Effector memory CD8-positive, alpha-beta T cell (primary cell): ENCODE data around the gene BLCAP.
"Not testable (repeated sequence)": the region's sequence is repeated elsewhere in the genome, so short reads cannot be mapped to it uniquely, and the experiment has no call there.

Source experiments
- ATAC-seq: fragments of 150-1000 bp; cut with Tn5 transposase; replicated peaks from 2 replicates; pipeline ENCODE4 v1.10.0; 2021; ENCODE audit warnings: mild to moderate bottlenecking, moderate library complexity
- DNase-seq, 3 experiments: peaks; one replicate each; pipeline ENCODE4 v3.0.0; 2021
- H3K27ac Mint-ChIP-seq, 2 donors: one replicate each; pipeline ENCODE4 v1.8.0; 2022; ENCODE audit warnings: mild to moderate bottlenecking in 2 of 2, mixed read lengths in 2 of 2, moderate library complexity in 2 of 2
- H3K27me3 Mint-ChIP-seq, 2 donors: one replicate each; pipeline ENCODE4 v1.8.0; 2022; ENCODE audit warnings: mixed read lengths in 2 of 2
- H3K36me3 Mint-ChIP-seq: one replicate; pipeline ENCODE4 v1.8.0; 2022; ENCODE audit warnings: mild to moderate bottlenecking, moderate library complexity, mixed read lengths; ENCODE audit not compliant: insufficient read depth
- H3K4me1 Mint-ChIP-seq, 2 donors: one replicate each; pipeline ENCODE4 v1.8.0; 2022; ENCODE audit warnings: low read depth in 2 of 2, mixed read lengths in 2 of 2
- H3K4me3 Mint-ChIP-seq, 2 donors: one replicate each; pipeline ENCODE4 v1.8.0; 2022; ENCODE audit warnings: mild to moderate bottlenecking in 2 of 2, mixed read lengths in 2 of 2, moderate library complexity in 2 of 2
- H3K9me3 Mint-ChIP-seq, 2 donors: one replicate each; pipeline ENCODE4 v1.8.0; 2022; ENCODE audit warnings: mixed read lengths in 2 of 2

Gene BLCAP

GRCh38 chr20:37564388-37565133 lies 36.9 kb upstream of the BLCAP start:
- H3K36me3 Mint-ChIP-seq = no peaks in the 10 kb centered on the region
- H3K4me3 Mint-ChIP-seq = no peak overlapping the region
- ATAC-seq (no peak), DNase-seq (peak; percentile 34 to 38 (median 38))
- H3K4me1 Mint-ChIP-seq = peaks cover 2 to 4% of the 10 kb centered on the region in 2 donors
- no peak overlapping the region for H3K27ac Mint-ChIP-seq
- peaks cover 43 to 87% of the 10 kb centered on the region in 2 donors for H3K27me3 Mint-ChIP-seq
- H3K9me3 Mint-ChIP-seq = no peaks in the 10 kb centered on the region

DNA sequence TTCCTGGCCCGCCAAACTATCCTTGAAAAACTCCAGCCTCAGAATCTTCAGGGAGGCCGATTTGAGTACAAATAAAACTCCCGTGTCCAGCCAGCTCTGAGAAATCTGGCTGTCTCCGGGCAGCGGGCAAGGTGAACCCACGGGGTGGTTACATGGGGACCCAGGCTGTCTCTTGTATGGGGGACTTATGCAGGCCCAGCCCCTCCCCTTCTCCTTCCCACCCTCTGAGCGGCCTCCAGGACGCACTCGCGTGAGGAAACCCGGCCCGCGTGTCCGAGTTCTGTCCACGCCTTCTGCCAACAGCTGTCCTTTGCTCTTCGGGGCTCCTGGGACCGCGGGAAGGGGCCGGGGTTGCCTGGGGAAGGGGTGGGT lies 36.3 kb upstream of the BLCAP start:
- ATAC-seq = no peak
- peaks cover 2 to 4% of the 10 kb centered on the region in 2 donors for H3K4me1 Mint-ChIP-seq

DNA sequence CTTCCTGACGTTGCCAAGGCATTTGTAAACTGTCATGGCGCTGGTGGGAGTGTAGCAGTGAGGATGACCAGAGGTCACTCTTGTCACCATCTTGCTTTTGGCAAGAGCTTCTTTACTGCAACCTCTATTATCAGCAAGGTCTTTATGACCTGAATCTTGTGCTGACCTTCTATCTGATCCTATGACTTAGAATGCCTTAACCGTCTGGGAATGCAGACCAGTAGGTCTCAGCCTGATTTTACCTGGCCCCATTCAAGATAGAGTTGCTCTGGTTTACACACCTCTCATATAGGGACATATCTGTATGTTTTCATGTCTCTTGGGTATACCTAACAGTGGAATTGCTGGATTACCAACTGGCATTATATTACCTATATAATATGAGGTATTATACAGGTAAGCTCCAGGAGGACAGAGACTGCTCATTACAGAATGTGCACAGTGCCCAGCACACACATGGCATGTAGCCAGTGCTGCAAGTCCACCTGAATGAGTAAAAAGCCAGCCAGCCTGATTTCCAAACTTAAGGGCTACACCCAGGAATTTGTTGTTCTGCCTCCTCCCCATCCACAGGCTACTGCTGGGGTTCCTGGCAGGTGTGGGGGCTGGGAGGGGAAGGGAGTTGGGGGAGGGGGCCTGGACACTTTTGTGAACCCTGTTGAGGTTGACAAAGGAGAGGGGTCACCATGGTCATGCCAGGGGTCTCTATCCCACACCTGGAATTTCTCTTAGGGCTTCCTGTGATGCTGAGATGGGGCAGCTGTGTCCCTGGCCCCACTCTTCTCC lies 35.2 kb upstream of the BLCAP start:
- ATAC-seq = no peak
- H3K4me1 Mint-ChIP-seq = peaks cover under 1 to 4% of the 10 kb centered on the region in 2 donors
- no peak overlapping the region for H3K27ac Mint-ChIP-seq
- H3K36me3 Mint-ChIP-seq = no peaks in the 10 kb centered on the region
- H3K9me3 Mint-ChIP-seq = no peaks in the 10 kb centered on the region
- DNase-seq = no peak
- H3K27me3 Mint-ChIP-seq = peaks cover 29 to 78% of the 10 kb centered on the region in 2 donors
- no peak overlapping the region for H3K4me3 Mint-ChIP-seq

More for the DNA sequence above, 36.3 kb upstream of the BLCAP start:
- Mint-ChIP-seq H3K9me3 (no peaks in the 10 kb centered on the region), H3K27ac (no peak overlapping the region), H3K36me3 (no peaks in the 10 kb centered on the region), H3K27me3 (peaks cover 38 to 86% of the 10 kb centered on the region in 2 donors), H3K4me3 (no peak overlapping the region)
- DNase-seq = no peak

DNA sequence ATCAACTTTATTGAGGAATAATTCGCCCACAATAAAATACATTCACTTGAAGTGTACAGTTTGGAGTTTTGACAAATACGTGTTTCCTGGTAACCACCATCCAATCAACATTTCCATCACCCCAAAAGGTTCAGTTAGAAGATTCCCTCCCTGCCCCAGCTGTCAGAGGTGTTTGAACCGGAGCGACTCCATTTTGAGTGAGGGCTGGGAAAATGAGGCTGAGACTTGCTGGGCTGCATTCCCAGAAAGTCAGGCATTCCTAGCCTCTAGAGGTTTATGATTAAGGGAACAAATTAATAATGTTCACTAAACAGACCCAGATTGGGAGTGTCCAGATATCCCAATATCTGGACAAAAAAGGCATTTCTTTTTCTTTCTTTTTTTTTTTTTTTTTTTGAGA lies 33.0 kb upstream of the BLCAP start:
- Mint-ChIP-seq H3K4me1 (no peaks in the 10 kb centered on the region), H3K9me3 (no peaks in the 10 kb centered on the region), H3K27ac (no peak overlapping the region), H3K4me3 (no peak overlapping the region), H3K36me3 (no peaks in the 10 kb centered on the region), H3K27me3 (peaks cover 35 to 69% of the 10 kb centered on the region in 2 donors)
- DNase-seq = no peak
- no peak for ATAC-seq

DNA sequence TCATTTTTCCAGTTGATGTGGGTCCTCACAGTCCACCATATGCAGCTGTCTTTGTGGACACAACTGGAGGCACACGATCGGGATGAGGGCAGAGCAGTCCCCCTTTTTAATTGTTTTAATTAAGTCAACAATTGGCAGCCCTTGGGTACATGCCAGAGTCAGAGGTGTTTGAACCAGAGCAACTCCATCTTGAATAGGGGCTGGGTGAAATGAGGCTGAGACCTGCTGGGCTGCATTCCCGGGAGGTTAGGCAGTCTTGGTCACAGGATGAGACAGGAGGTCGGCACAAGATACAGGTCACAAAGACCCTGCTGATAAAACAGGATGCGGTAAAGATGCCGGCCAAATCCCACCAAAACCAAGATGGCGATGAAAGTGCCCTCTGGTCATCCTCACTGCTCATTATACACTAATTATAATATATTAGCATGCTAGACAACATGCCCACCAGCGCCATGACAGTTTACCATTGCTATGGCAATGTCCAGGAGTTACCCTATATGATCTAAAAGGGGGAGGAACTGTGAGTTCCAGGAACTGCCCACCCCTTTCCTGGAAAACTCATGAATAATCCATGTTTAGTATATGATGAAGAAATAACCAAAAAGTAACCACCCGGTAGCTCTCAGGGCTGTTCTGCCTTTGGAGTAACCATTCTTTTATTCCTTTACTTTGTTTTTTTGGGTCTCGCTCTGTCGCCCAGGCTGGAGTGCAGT lies 31.8 kb upstream of the BLCAP start:
- H3K9me3 Mint-ChIP-seq = no peaks in the 10 kb centered on the region
- DNase-seq (no peak), ATAC-seq (no peak)
- H3K27me3 Mint-ChIP-seq = peaks cover 36 to 64% of the 10 kb centered on the region in 2 donors
- H3K4me1 Mint-ChIP-seq = no peaks in the 10 kb centered on the region
- no peaks in the 10 kb centered on the region for H3K36me3 Mint-ChIP-seq
- H3K27ac Mint-ChIP-seq = no peak overlapping the region
- no peak overlapping the region for H3K4me3 Mint-ChIP-seq

GRCh38 chr20:37558779-37559178 lies 31.1 kb upstream of the BLCAP start:
- ATAC-seq = no peak
- no peak for DNase-seq
- H3K27ac Mint-ChIP-seq = no peak overlapping the region
- no peaks in the 10 kb centered on the region for H3K36me3 Mint-ChIP-seq
- H3K9me3 Mint-ChIP-seq = no peaks in the 10 kb centered on the region
- no peak overlapping the region for H3K4me3 Mint-ChIP-seq
- peaks cover 37 to 58% of the 10 kb centered on the region in 2 donors for H3K27me3 Mint-ChIP-seq
- H3K4me1 Mint-ChIP-seq = no peaks in the 10 kb centered on the region

- no peaks in the 10 kb centered on the region for H3K36me3 Mint-ChIP-seq
- no peak overlapping the region for H3K4me3 Mint-ChIP-seq
- no peak for DNase-seq
- no peak overlapping the region for H3K27ac Mint-ChIP-seq
- no peaks in the 10 kb centered on the region for H3K4me1 Mint-ChIP-seq
- no peaks in the 10 kb centered on the region for H3K9me3 Mint-ChIP-seq
- ATAC-seq = no peak
- peaks cover 37 to 53% of the 10 kb centered on the region in 2 donors for H3K27me3 Mint-ChIP-seq
Measured at GRCh38 chr20:37558306-37558705, 30.6 kb upstream of the BLCAP start.

GRCh38 chr20:37556538-37556937 lies 28.9 kb upstream of the BLCAP start:
- DNase-seq (no peak), ATAC-seq (no peak)
- no peak overlapping the region for H3K4me3 Mint-ChIP-seq
- H3K9me3 Mint-ChIP-seq = no peaks in the 10 kb centered on the region
- no peaks in the 10 kb centered on the region for H3K4me1 Mint-ChIP-seq
- H3K27me3 Mint-ChIP-seq = peaks cover 35 to 48% of the 10 kb centered on the region in 2 donors
- H3K27ac Mint-ChIP-seq = no peak overlapping the region
- H3K36me3 Mint-ChIP-seq = no peaks in the 10 kb centered on the region

DNA sequence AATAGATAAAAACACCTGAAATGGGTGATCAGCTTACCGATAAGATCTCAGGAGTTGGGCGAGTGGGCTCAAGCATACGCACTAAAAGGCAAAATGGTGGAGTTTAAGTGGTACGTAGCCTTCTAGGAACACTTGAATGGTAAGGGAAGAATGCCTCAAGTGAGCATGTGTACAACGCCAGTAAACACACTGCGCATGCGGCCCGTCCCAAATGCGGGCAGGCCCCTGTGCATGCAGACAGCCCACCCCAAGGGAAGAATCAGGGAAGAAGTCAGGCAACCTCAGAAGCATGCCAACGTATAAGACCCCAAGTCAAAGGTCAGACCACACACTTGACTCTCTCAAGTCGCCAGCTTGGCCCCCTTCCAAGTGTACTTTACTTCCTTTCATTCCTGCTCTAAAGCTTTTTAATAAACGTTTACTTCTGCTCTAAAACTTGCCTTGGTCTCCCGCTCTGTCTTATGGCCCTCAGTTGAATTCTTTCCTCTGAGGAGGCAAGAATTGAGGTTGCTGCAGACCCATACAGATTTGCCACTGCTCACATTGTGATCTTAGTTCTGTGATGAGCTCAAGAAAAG lies 27.1 kb upstream of the BLCAP start:
- H3K9me3 Mint-ChIP-seq, H3K27ac Mint-ChIP-seq, H3K4me1 Mint-ChIP-seq, H3K36me3 Mint-ChIP-seq, DNase-seq, ATAC-seq, H3K4me3 Mint-ChIP-seq: not testable (repeated sequence)
- H3K27me3 Mint-ChIP-seq = peaks cover 32 to 36% of the 10 kb centered on the region in 2 donors

DNA sequence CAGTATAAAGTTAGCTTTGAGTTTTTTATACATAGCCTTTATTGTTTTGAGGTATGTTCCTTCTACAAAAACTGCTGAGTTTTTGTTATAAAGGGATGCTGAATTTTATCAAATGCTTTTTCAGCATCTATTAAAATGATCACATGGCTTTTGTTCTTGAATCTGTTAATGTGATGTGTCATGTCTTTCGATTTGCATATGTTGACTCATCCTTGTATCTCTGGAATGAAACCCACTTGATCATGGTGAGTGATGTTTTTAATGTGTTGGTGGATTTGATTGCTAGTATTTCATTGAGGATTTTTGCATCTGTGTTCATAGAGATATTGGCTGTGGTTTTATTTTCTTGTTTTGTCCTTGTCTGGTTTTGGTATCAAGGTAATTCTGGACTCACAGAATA lies 24.7 kb upstream of the BLCAP start:
- Mint-ChIP-seq H3K4me3 (no peak overlapping the region), H3K36me3 (no peaks in the 10 kb centered on the region), H3K4me1 (no peaks in the 10 kb centered on the region), H3K27ac (no peak overlapping the region), H3K9me3 (no peaks in the 10 kb centered on the region), H3K27me3 (peaks cover 28 to 32% of the 10 kb centered on the region in 2 donors)
- DNase-seq = no peak
- no peak for ATAC-seq

- not testable (repeated sequence) for H3K4me1 Mint-ChIP-seq, H3K9me3 Mint-ChIP-seq, H3K27ac Mint-ChIP-seq, H3K36me3 Mint-ChIP-seq, ATAC-seq, H3K4me3 Mint-ChIP-seq, DNase-seq
- H3K27me3 Mint-ChIP-seq = peaks cover 21 to 25% of the 10 kb centered on the region in 2 donors
Measured at GRCh38 chr20:37551660-37552059, 24.0 kb upstream of the BLCAP start.

DNA sequence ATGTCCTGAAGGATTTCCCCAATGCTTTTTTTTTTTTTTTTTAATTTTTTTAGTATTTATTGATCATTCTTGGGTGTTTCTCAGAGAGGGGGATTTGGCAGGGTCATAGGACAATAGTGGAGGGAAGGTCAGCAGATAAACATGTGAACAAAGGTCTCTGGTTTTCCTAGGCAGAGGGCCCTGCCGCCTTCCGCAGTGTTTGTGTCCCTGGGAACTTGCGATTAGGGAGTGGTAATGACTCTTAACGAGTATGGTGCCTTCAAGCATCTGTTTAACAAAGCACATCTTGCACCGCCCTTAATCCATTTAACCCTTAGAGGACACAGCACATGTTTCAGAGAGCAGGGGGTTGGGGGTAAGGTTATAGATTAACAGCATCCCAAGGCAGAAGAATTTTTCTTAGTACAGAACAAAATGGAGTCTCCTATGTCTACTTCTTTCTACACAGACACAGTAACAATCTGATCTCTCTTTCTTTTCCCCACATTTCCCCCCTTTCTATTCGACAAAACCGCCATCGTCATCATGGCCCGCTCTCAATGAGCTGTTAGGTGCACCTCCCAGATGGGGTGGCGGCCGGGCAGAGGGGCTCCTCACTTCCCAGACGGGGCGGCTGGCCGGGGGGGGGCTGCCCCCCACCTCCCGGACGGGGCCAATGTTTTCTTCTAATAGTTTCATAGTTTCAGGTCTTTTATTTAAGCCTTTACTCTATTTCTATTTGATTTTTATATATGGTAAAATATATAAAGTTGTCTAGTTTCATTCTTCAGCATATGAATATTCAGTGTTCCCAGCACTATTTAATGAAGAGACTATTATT lies 22.6 kb upstream of the BLCAP start:
- not testable (repeated sequence) for H3K27ac Mint-ChIP-seq, H3K4me3 Mint-ChIP-seq, H3K36me3 Mint-ChIP-seq, ATAC-seq, DNase-seq, H3K4me1 Mint-ChIP-seq, H3K9me3 Mint-ChIP-seq
- H3K27me3 Mint-ChIP-seq = peaks cover 15 to 25% of the 10 kb centered on the region in 2 donors

- Mint-ChIP-seq H3K4me1 (no peaks in the 10 kb centered on the region), H3K9me3 (no peaks in the 10 kb centered on the region), H3K36me3 (no peaks in the 10 kb centered on the region), H3K27ac (no peak overlapping the region), H3K4me3 (no peak overlapping the region), H3K27me3 (peaks cover 8 to 20% of the 10 kb centered on the region in 2 donors)
- ATAC-seq (no peak), DNase-seq (no peak)
Measured at GRCh38 chr20:37547912-37548311, 20.2 kb upstream of the BLCAP start.
